GM19043 (cell line): ENCODE measurements around the gene RAD51B.

Experiments
- ATAC-seq: cut with Tn5 transposase; IDR thresholded peaks from one replicate; pipeline ENCODE4 v1.9.1; 2021; ENCODE audit warnings: low read depth; ENCODE audit not compliant: unreplicated experiment

Gene RAD51B

DNA sequence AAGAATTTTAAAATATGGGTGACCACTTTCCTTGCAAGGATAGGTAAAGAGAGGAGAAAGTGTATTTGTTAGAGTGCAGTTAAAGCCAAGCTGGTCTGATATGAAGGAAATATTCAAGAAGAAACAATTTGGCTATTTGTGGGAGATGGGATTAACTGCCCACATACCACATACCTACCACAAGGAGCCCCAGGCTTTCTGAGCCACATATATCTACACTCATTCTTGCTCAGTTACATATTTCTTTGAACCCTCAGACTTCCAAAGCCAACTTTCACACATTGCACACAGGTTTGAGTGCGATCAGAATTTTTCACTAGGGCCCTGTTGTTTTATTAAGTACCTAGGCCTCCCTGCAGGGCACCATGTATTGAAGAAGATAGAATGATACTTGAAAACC, 643.1 kb downstream of the RAD51B start:
- no peak for ATAC-seq

DNA sequence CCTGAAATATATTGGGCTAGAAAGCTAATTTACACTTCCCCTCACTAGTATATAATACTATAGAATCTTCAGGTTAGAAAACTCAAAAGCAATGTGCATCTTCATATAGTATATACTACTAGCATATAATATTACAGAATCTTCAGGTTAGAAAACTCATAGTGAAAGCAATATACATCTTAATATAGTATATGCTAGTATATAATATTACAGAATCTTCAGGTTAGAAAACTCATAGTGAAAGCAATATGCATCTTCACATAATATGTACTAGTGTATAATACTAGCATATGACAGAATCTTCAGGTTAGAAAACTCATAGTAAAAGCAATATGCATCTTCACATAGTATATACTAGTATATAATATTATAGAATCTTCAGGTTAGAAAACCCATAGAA, 643.7 kb downstream of the RAD51B start:
- no peak for ATAC-seq

- ATAC-seq: no peak
Measured at GRCh38 chr14:68463705-68464374, 644.3 kb downstream of the RAD51B start.

GRCh38 chr14:68464711-68465110, 645.1 kb downstream of the RAD51B start:
- no peak for ATAC-seq

- ATAC-seq: no peak
Measured at GRCh38 chr14:68466491-68466977, 647.0 kb downstream of the RAD51B start.

DNA sequence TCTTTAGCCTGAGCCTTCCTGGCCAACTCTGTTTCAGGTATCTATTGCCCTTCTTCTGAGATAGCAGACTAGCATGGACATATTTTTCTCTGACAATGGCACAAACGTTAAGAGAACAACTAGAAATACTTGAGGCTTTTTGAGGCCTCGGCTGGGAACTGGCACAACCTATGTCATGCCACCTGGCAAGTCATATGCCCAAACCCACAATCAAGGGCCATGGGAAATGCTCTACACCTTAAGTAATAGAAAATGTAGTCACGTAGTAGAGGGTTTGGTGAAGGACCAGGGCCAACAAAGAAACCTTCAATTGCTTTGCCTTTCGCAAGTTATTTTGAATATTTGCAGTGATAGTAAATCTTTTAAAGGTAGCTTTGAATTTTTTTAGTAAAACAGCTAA, 647.8 kb downstream of the RAD51B start:
- no peak for ATAC-seq

GRCh38 chr14:68468437-68469207, 649.0 kb downstream of the RAD51B start:
- no peak for ATAC-seq

GRCh38 chr14:68469208-68469713, 649.7 kb downstream of the RAD51B start:
- no peak for ATAC-seq

- ATAC-seq: no peak
Measured at GRCh38 chr14:68470361-68470760, 650.8 kb downstream of the RAD51B start.

DNA sequence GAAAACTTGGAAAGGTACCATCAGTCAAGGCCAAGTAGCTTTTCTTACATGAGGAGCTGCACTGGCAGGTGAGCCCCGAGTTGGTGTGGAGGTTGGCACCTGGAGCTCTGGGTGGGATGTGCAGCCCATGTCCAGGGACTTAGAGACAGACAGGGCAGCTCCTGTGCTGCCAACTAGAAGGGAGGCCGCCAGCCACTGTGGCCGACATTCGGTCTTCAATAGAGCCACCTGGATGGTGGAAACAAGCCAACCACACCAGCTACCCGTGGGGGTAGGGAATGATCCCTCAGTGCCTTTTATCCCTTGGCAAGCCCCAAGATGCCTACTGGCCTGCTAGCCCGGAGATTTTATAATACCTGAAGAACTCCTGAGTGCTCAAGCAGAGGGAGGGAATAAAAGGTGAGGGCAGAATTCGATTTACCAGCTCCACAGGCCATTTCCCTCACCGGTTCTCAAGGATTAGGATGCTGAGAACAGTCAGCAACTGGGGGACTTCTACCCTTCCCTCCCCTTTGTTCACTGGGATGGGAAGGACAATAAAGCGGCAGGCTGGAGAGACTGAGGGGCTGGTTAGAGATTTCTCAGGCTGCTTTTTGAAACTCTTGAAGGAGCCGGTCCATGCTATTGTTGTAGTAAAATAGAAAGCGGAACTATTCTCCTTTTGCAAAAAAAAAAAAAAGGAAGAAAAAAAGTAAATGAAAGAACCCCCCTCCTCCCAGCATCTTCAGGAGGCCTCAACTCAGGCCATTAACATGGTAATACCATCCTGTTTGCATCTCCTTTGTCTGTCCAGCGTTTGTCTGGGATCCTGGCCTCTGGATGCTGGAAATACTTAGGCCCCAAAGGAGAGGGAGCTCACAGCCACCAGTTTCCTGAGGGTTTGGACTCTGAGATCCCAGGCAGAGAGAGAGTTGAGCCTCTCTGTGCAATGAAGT, 651.7 kb downstream of the RAD51B start:
- ATAC-seq: no peak

DNA sequence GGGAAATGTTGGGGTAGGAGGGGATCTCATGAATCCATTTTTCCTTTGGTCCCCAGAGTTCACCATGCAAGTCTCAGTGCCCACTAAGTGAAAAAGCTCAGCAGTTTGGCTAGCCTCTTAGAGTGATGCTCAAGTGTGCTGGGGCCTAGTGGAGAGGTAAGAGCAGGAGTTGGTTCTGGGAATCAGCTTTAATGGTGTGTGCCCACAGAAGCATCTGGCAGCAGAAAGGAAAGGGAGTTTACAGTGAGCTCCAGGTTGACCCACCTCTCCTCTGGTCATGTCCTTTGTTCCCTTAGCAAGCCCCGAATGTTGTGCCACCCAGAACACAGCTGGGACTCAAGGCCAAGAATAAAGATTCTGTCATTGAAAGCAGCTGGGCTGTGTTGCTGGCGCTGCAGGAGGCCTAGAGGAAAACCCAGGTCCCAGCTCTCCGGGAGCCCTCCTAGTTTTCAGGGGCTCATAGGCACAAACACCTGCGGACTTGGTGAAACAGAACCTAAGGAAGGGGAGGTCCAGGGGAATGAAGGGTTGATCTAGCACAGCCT, 652.5 kb downstream of the RAD51B start:
- no peak for ATAC-seq

DNA sequence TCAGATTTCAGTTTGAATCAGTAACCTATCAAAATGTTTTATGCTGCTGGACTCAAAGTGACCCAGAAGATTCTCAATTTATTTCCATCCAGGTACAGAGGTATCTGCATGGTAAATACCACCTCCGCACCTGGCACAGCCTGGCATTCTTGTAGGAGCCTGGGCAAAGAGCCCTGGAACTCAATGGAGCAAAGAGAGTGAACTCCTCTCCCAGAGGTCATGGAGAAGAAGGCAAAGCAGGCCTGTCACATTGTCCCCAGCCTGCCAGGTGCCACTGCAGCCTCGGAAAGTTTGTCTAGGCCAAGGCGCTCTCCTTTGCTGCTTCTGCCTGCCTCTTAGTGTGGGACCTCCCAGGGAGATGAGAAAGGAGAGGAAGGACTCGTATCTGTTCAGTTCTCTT, 653.5 kb downstream of the RAD51B start:
- ATAC-seq: no peak

DNA sequence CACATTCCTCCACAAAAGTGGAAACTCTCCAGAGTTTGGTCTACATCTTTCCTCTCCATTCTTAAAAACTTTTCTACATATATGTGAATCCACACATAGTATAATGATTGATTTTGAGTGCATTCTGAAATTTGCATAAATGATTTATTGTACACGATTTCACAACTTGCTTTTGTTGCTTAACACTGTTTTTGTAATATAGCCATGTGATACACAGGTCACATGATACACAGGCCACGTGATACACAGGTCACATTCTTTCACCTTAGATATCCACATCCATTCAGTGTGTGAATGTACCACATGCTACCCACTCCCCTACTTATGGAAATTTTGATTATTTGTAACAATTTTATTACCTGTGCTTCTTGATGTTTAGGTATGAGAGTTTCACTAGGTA, 654.2 kb downstream of the RAD51B start:
- no peak for ATAC-seq

DNA sequence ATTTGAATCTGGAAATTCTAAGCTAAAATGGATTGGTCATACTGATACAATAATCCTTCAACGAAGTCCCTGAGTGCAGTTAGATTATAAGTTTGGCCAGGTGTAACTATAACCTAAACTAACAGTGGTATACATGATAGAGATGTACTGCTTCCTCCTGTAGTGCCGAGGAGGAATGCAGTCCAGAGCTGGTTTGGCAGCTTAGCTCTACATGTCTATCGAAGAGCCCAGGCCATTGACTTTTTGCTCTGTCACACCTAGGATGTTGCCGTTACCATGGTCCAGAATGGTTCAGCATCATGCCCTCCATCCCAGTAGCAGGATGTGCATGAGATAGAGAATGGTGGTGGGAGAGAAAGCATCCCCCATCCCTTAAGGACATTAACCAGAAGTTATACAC, 655.2 kb downstream of the RAD51B start:
- no peak for ATAC-seq

DNA sequence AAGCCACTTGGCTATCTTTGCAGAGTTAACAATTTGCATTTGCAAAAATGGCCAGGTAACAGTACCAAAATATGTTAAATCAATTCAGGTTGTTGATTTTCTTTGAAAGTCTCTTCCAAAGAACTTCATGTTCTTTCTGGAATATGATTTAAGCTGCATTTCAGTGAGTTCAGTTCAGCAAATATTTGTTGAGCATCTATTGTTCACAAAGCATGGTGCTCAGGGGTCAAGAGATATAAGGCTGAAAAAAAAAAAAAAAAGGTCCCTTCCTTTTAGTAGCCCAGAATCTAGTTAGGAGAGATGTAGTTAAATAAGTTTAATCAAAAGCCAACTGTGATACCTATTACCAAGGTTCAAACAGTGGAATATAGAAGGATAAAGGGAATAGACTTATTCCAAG, 656.2 kb downstream of the RAD51B start:
- no peak for ATAC-seq

- ATAC-seq: peak; percentile 88
Measured at GRCh38 chr14:68476212-68477109, 656.9 kb downstream of the RAD51B start.

GRCh38 chr14:68477110-68477455, 657.5 kb downstream of the RAD51B start:
- ATAC-seq: no peak

DNA sequence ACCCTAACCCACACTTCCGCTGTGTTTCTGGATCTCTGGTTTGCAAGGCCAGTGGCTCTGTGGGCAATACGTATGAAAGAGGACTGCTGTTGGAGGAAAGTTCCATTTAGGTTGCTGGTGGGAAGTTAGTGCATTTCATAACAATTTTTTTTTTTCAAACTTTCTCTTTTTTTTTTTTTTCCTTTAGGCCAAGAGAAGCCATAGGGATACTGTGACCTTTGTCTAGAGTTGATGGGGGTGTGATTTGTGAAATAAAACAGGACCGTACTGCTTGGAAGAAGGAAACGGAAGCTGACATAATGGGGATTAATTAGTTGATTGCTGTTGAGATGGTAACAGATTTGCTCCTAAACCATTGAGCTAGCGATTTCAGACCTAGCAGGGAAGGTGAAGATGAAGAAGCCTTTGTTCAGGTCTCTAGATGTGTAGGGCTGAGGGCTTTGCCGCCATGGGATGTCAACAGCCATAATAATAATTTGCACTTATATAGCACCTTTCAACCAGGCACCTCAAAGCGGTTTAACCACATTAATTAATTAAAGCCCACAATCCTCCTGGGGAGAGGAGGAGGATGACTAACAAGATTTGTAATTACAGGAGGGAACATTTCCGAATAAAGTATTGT, 658.0 kb downstream of the RAD51B start:
- ATAC-seq: no peak

DNA sequence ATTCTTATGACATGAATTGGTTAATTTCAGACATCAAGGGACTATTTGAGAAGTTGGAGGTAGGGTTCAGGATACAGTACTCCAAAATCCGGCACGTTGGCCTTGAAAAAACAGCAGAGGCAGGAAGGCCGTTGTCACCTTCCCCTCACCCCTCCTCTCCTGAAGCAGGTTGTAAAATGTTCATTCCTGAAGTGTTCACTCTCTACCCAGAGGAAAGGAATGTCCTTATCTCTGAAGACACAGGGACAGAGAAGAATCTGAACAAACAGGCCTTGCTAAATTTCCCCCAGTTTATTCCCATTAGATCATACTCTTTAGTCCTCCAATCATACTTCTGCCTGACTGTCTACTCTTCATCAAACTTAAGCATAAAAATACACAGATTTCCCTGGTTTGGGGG, 659.7 kb downstream of the RAD51B start:
- ATAC-seq: no peak
